Measurements from ENCODE around the gene PDE3A.

The PDE3A gene

DNA sequence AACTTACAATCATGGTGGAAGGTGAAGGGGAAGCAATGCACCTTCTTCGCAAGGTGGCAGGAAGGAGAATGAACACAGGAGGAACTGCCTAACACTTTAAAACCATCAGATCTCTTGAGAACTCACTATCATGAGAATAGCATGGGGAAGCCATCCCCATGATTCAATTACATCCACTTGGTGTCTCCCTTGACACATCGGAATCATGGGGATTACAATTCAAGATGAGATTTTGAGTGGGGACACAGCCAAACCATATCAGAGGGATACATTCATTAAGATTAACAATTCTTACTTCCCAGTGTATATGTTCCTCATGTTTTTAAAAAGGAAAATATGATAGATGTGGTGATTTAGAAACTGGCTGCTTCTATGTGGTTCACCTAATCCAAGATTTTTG is 117.9 kb downstream of the PDE3A start:
- in situ Hi-C loops (cut with HindIII; ENCODE audit: low sequenced_read_pairs): no loop called here
- DNase-seq (ENCODE audit: low read depth): no peak
- H3K4me3 ChIP-seq (ENCODE audit: low read depth, low read length): no peak overlapping the region
- TF ChIP-seq, protein P1, sequence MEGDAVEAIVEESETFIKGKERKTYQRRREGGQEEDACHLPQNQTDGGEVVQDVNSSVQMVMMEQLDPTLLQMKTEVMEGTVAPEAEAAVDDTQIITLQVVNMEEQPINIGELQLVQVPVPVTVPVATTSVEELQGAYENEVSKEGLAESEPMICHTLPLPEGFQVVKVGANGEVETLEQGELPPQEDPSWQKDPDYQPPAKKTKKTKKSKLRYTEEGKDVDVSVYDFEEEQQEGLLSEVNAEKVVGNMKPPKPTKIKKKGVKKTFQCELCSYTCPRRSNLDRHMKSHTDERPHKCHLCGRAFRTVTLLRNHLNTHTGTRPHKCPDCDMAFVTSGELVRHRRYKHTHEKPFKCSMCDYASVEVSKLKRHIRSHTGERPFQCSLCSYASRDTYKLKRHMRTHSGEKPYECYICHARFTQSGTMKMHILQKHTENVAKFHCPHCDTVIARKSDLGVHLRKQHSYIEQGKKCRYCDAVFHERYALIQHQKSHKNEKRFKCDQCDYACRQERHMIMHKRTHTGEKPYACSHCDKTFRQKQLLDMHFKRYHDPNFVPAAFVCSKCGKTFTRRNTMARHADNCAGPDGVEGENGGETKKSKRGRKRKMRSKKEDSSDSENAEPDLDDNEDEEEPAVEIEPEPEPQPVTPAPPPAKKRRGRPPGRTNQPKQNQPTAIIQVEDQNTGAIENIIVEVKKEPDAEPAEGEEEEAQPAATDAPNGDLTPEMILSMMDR (IDR thresholded peaks at IDR 0.05; ENCODE audit: low read depth, low read length, missing control alignments): no peak

DNA sequence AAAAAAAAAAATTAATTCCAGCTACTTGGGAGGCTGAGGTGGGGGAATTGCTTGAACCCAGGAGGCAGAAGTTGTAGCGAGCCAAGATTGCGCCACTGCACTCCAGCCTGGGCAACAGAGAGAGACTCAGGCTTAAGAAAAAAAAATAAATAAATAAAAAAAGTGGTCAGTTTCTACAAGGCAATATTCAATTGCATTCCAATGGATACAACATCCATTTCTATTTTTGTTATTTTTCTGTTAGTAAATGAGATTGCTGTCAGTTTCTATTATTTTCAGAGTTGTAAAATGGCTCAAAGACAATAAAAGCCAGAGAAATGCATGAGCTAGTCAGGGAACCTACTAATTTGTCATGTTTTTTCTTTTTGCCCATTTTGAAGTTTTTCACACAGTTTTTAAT is 119.2 kb downstream of the PDE3A start:
- TF ChIP-seq, protein P1 (IDR thresholded peaks at IDR 0.05; ENCODE audit: low read depth, low read length, missing control alignments): no peak
- in situ Hi-C loops (cut with HindIII; ENCODE audit: low sequenced_read_pairs): no loop called here
- no peak overlapping the region for H3K4me3 ChIP-seq (ENCODE audit: low read depth, low read length)
- no peak for DNase-seq (ENCODE audit: low read depth)

DNA sequence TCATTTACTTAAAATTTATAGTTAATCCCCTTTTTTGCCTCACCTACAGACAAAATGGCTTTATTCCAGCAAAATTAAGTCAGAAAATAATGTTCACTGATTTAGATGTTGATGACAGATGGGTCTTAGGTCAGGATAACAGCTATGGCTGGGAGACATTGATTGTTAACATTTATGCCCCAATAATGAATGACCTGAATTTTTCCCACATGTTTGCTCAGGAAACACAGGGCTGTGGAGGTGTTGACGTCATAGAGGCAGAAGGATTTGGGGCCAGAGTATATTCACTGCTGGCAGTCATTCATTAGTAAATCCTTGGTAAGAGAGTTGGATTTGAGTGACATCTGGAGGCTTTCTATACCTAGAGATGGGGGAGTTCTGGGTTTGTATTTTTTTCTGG is 121.3 kb downstream of the PDE3A start:
- in situ Hi-C loops (cut with HindIII; ENCODE audit: low sequenced_read_pairs): no loop called here
- H3K4me3 ChIP-seq (ENCODE audit: low read depth, low read length): no peak overlapping the region
- no peak for DNase-seq (ENCODE audit: low read depth)
- TF ChIP-seq, protein P1 (IDR thresholded peaks at IDR 0.05; ENCODE audit: low read depth, low read length, missing control alignments): no peak

DNA sequence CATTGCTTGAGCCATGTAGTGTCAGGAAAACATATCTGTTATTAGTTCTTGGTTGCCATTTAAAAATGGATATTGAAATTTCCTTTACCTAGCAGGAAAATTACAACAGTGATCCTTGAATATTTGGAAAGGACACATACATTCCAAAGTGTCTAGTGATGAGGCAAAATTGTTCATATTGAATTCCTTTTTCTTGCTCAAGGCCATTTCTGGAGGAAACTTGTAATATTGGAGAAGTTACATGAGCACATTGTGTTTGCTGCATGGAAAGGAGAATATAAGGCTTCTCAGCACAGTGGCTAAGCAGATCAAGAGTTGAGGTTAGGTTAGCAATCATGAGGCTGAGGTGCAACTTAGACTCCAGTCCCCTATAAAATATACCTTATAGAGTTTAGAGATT is 121.9 kb downstream of the PDE3A start:
- in situ Hi-C loops (cut with HindIII; ENCODE audit: low sequenced_read_pairs): no loop called here
- H3K4me3 ChIP-seq (ENCODE audit: low read depth, low read length): no peak overlapping the region
- no peak for DNase-seq (ENCODE audit: low read depth)
- TF ChIP-seq, protein P1 (IDR thresholded peaks at IDR 0.05; ENCODE audit: low read depth, low read length, missing control alignments): no peak

DNA sequence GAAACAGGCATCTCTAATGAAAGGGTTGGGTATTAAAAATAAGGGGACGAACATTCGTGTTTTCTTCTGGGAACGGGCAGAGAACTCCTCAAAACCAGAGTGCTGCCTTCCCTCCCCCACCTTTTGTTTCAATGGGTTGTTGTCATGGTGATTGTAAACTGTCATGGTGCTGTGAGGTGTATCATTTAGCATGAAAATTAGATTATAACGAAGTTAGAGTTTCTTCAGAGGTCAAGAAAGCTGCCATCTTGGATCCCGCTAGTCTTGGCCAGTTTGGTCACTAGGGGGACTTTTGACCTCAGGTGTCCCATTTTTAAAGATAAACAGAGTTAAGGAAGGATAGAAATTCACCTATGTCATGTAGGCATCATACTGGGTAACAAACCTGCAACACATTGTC is 123.0 kb downstream of the PDE3A start:
- TF ChIP-seq, protein P1 (IDR thresholded peaks at IDR 0.05; ENCODE audit: low read depth, low read length, missing control alignments): no peak
- no peak for DNase-seq (ENCODE audit: low read depth)
- H3K4me3 ChIP-seq (ENCODE audit: low read depth, low read length): no peak overlapping the region
- in situ Hi-C loops (cut with HindIII; ENCODE audit: low sequenced_read_pairs): no loop called here

DNA sequence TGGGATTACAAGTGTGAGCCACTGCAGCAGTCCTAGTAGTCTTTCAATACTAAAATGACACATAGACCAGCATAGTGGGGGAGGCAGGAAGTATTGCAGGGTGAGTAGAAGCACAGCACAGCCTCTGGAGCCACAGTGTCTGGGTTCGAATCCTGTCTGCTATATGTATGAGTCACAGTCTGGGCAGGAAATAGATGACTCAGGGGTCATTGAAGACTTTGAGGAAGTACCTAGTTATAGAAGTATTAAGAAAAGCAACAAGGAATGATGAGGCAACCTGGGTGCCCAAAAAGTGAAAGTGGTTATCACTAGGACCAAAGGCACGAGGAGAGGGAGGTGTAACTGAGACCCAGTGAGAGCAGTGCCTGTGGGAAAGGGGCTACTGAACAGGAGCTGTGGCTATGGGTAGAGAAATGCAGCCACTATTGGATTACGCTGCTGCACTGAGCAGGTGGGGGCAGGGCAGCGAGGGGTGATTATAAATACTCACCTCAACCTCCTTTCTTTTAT is 124.0 kb downstream of the PDE3A start:
- DNase-seq (ENCODE audit: low read depth): no peak
- H3K4me3 ChIP-seq (ENCODE audit: low read depth, low read length): no peak overlapping the region
- in situ Hi-C loops (cut with HindIII; ENCODE audit: low sequenced_read_pairs): no loop called here
- TF ChIP-seq, protein P1 (IDR thresholded peaks at IDR 0.05; ENCODE audit: low read depth, low read length, missing control alignments): no peak

DNA sequence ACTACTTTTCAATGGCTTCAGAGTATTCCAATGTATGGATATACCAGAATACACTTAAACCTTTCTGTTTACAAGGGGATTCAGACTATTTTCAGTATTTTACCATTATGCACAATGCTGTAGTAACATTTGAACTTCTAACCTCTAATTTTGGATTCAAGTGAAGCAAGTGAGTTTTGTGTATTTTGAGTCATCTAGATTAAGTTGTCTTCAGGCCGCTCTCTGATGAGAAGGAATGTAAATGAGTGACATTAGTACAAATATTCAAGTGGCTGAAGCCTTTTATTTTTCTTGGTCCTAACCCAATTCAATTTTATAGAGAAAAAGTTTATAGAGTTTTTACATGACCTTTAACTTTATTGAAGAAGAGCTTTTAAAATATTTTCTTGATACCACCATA is 125.6 kb downstream of the PDE3A start:
- in situ Hi-C loops (cut with HindIII; ENCODE audit: low sequenced_read_pairs): no loop called here
- TF ChIP-seq, protein P1 (IDR thresholded peaks at IDR 0.05; ENCODE audit: low read depth, low read length, missing control alignments): no peak
- H3K4me3 ChIP-seq (ENCODE audit: low read depth, low read length): no peak overlapping the region
- no peak for DNase-seq (ENCODE audit: low read depth)

Measured in astrocyte of the cerebellum (primary cell).